HG02870 (cell line): ENCODE data around the gene EEIG1.
"Not testable (repeated sequence)": the region's sequence is repeated elsewhere in the genome, so short reads cannot be mapped to it uniquely, and the experiment has no call there.

Experiments
- ATAC-seq: cut with Tn5 transposase; IDR thresholded peaks from one replicate; pipeline ENCODE4 v1.9.1; 2021; ENCODE audit warnings: mild to moderate bottlenecking, moderate library complexity; ENCODE audit not compliant: unreplicated experiment

Gene EEIG1

DNA sequence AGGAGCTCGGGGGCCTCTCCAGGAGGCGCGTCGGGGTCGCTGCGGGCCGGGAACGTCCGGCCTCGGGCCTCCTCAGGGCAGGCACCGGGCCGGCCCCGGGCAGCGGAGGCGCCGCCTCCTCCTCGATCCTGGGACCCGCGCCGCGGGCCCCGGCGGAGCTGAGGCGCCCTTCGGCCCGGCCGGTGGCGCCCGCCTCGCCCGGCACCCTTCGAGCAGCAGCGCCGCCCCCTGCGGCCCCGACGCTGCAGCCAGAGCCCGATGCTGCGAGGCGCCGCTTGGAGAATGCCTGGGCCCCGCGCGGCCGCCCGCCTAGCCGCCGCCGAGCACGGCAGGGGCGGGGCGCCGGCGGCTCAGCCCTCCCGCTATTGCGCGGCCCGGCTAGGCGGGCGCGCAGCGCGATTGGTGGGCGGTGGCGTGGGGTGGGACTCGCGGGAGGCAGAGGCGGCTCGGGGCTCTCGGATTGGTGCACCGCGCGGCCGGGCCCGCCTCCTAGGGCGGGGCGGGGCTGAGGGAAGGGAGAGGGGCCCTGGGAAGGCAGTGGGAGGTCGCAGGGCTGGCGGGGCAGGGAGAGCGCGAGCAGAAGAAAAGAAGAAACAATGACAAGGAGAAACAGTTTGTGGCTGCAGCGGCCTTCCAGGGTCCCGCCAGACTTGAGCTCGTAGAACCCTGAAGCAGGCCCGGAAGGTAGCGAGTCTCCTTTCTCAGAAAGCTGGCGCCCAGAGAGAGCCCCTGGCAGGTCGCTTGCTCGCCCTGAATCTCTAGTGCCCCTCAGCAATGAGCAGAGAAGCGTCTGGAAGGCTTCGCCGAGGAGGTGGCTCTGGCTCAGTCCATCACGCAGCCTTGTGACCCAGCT is at the start of gene EEIG1:
Gene EEIG1, minus strand, starts transcription at position 284 of the 853 bp plus-strand sequence. CDS start 852 bp downstream, outside the sequence.
- peak; percentile 67 for ATAC-seq

GRCh38 chr9:128027705-128028104 is 46.9 kb upstream of the EEIG1 start:
- ATAC-seq, result no peak

DNA sequence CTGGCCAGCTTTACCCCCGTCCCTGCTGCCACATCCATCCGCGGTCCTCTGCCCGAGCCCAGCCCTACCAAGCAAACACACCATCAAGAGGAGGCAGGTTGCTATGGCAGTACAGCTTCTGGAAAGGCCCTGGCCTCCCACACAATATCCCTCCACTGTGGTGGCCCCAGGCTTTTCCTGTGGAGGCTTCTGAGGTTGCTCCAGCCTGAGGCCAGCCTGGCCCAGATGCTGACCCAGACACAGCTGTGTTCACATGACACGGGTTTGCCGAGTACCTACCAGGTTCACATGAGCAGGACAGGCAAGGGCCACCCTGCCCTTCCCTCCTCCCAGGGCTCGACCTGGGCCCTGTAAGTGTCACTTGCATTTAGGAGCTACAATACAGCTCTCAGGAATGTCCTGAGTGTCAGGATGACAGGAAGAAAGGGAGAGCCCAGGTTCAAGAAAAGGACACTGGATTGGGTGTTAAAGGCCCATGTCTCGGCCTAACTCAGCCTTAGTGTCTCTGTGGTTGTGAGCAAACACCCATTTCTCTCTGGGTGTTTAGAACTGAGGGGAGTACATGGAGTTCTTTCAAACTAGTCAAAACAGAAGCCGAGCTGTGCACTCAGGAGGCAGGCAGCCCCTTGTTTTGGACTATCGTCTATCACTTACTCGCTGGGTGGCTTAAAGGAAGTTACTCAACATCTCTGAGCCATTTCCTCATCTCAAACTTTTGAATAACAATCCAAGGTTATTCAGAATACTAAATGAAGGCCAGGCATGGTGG is 46.2 kb upstream of the EEIG1 start:
- ATAC-seq, result no peak

GRCh38 chr9:128026255-128026772 is 45.5 kb upstream of the EEIG1 start:
- ATAC-seq, result no peak

- ATAC-seq, result no peak
Observed at GRCh38 chr9:128025736-128026135, 44.9 kb upstream of the EEIG1 start.

DNA sequence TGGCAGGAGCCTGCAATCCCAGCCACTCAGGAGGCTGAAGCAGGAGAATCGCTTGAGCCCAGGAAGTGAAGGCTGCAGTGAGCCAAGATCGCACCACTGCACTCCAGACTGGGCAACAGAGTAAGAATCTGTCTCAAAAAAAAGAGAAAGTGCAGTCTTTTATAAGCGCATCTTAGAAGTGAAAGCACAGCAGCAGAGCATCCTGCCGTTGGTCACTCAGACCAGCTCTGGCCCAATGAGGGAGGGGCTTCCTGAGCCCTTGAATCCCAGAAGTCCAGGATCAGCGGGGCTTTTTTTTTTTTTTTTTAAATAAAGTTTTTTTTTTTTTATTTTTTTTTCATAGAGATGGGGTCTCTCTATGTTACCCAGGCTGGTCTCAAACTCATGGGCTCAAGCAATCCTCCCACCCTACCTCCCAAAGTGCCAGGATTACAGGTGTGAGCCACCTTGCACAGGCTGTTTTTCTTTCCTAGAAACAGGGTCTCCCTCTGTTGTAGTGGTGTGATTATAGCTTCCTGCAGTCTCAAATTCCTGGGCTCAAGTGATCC is 44.0 kb upstream of the EEIG1 start:
- ATAC-seq, result no peak

DNA sequence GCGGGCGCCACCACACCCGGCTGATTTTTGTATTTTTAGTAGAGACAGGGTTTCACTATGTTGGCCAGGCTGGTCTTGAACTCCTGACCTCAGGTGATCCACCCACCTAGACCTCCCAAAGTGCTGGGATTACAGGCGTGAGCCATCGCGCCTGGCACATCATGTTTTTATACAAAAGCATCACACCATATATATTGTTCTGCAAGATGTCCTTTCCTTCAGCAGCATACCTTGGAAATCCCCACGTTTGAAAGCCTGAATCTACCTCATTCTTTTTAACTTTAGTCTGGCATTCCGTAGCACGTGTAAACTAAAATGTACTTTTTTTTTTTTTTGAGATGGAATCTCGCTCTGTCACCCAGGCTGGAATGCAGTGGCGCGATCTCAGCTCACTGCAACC is 42.9 kb upstream of the EEIG1 start:
- not testable (repeated sequence) for ATAC-seq

- ATAC-seq, result no peak
Observed at GRCh38 chr9:128022886-128023285, 42.1 kb upstream of the EEIG1 start.

DNA sequence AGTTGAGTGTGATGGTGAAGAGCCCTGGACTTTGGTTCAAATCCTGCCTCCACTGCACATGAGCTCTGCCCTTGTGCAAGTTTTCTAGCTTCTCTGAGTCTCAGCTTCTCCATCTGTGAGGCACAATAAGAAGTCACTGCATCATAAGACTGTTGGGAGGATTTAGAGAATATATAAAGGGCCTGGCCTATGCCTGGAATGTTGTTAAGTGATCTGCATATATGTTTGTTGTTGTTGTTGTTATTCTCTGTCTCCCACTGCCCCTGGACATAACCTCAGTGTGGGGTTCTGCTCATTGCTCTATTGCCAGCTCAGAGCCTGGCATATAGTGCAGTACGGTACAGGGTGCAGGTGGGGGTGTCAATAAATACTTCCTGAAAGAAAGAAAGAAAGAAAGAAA is 40.3 kb upstream of the EEIG1 start:
- no peak for ATAC-seq

GRCh38 chr9:128020692-128021091 is 39.9 kb upstream of the EEIG1 start:
- no peak for ATAC-seq

DNA sequence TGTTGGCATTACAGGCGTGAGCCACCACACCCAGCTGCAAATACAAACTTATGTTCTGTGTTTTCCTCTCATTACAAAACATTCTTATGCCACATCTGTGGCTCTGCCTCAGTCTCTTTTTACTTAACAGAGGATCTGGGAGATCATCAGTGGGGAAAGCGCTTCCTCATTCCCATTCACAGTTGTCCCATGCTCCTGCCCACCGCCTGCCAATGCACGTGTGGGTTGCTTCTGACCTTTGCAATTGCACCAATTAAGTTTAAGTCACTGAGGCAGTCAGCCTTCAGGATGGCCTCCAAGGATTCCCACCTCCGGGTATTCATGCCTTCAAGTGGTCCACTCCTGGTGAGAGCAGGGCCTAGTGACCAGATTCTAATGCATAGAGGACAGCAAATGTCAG is 34.9 kb upstream of the EEIG1 start:
- ATAC-seq, result no peak

DNA sequence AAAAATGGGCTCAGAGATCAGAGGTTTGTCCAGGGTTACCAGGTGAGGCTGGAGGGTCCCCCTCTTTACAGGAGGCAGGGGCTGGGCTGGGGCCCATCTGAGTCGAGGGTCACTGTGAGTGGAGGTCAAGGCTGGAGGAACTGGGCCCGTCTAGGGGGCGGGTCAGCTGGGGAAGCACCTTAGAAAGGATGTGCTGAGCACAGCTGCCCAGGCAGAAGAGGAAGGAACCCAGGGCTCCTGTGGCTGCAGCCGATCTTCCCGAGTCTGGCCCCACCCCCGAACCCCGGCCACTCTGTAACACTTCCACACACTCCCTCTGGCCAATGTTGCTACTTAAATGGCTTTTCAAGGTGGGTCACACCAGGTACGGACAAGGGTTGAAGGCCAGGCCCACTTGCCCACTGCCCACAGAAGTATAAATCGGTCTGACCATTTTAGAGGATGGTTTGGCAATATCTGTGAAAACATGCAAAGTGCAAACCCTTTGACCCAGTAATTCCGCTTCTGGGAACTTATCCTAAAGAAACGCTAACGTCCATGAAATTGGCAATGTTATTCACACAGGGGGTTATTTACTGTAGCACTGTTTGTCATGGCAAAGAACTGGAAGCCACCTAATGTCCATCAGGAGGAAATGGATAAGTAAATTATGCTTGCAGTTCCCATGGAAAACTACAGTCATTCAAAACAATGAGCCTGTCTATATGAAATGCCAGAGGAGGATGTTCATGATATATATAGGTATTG is 30.5 kb upstream of the EEIG1 start:
- no peak for ATAC-seq

GRCh38 chr9:128009639-128010038 is 28.9 kb upstream of the EEIG1 start:
- ATAC-seq, result no peak

- ATAC-seq, result no peak
Observed at GRCh38 chr9:128008171-128008570, 27.4 kb upstream of the EEIG1 start.

GRCh38 chr9:128007566-128008138 is 26.9 kb upstream of the EEIG1 start:
- ATAC-seq, result peak; percentile 71

DNA sequence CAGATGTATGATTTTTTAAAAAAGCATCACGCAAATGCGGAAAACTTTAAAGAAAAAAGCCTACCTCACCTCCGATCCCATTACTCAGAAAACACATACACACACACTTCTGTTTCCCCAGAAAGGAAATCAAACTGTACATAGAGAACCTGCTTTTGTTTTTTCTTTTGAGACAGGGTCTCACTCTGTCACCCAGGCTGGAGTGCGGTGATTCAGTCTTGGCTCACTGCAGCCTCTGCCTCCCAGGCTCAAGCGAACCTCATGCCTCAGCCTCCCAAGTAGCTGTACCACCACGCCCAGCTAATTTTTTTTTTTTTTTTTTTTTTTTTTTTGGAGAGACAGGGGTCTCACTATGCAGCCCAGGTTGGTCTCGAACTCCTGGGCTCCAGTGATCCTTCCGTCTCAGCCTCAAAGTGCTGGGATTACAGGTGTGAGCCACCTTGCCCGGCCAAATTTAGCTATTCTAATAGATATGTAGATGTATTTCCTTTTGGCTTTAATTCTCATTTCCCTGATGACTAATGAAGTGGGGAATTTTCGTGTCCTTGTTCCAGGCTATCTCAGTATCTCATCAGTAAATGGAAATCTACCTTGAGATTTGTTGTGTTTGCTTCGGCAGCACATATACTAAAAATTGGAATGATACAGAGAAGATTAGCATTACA is 25.7 kb upstream of the EEIG1 start:
- ATAC-seq, result no peak

DNA sequence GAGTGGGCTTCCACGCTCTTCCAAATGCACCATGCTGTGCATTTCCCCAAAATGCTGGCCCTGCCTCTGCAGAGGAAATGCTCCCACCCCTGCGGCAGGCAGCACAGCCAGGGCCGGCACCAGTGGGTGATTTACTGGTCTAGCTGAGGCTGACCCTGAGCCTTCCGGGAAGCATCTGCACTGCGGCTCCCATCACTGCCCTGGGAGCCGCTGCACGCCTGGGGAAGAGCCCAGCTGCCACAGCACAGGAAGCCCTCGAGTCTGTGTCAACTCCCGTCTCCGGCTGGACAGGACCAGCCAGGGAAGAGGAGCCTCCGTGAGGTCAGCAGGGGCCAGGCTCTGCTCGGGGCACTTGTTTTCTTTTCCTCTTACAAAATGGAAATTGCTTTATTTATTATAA is 25.1 kb upstream of the EEIG1 start:
- ATAC-seq, result no peak

DNA sequence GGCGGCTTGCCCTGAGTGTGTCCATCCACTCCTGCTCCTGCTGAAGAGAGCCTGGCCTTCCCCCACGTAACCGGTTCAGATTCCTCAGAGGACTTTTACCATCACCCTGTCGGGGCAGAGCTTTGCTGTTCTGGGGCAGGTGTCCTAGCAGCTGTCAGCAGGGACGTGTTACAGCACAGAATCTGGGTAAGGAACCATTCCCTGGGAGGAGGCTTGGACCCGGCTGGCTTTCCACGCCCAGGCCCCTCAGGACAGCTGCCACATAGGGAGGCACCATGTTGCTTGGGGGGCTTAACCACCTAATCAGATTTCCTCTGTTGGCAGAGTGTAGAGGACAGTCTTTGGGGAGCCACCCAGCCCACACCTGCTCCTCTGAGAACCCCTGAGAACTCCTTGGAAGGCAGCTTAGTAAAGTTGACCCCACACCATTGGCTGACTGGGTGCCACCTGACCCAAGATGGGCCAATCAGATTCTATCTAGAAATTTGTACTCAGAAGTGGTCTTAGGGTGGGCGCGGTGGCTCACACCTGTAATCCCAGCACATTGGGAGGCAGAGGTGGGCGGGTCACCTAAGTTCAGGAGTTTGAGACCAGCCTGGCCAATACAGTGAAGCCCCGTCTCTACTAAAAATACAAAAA is 23.3 kb upstream of the EEIG1 start:
- no peak for ATAC-seq

- no peak for ATAC-seq
Observed at GRCh38 chr9:128002959-128003358, 22.2 kb upstream of the EEIG1 start.
